Measurements from ENCODE around the gene ZGPAT.

- no peak for TF ChIP-seq POLR2A (IDR thresholded peaks at IDR 0.05; ENCODE audit: extremely low read depth, insufficient read length)
- TF ChIP-seq, protein P1, sequence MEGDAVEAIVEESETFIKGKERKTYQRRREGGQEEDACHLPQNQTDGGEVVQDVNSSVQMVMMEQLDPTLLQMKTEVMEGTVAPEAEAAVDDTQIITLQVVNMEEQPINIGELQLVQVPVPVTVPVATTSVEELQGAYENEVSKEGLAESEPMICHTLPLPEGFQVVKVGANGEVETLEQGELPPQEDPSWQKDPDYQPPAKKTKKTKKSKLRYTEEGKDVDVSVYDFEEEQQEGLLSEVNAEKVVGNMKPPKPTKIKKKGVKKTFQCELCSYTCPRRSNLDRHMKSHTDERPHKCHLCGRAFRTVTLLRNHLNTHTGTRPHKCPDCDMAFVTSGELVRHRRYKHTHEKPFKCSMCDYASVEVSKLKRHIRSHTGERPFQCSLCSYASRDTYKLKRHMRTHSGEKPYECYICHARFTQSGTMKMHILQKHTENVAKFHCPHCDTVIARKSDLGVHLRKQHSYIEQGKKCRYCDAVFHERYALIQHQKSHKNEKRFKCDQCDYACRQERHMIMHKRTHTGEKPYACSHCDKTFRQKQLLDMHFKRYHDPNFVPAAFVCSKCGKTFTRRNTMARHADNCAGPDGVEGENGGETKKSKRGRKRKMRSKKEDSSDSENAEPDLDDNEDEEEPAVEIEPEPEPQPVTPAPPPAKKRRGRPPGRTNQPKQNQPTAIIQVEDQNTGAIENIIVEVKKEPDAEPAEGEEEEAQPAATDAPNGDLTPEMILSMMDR (IDR thresholded peaks at IDR 0.05; ENCODE audit: low read depth, low read length), result no peak
Measured at GRCh38 chr20:63706027-63706695, 1.7 kb upstream of the ZGPAT start.
